NAMALWA (cell line): Measurements from ENCODE around the gene NHP2.
"Not testable (repeated sequence)": the region's sequence is repeated elsewhere in the genome, so short reads cannot be mapped to it uniquely, and the experiment has no call there.

Source experiments
- DNase-seq: peaks from one replicate; pipeline ENCODE4 v3.0.0-alpha.2; 2015; ENCODE audit warnings: low spot score

NHP2 gene

GRCh38 chr5:178153530-178154340 lies at the start of gene NHP2:
Gene NHP2 (minus strand): TSS chr5:178153885. CDS start chr5:178153817, 68 bp downstream.
- peak; percentile 99 for DNase-seq

- no peak for DNase-seq
Observed at GRCh38 chr5:178202541-178202940, 48.9 kb upstream of the NHP2 start.

GRCh38 chr5:178201927-178202235 lies 48.2 kb upstream of the NHP2 start:
- no peak for DNase-seq

- DNase-seq, result no peak
Observed at GRCh38 chr5:178201221-178201926, 47.7 kb upstream of the NHP2 start.

- DNase-seq, result no peak
Observed at GRCh38 chr5:178199581-178200434, 46.1 kb upstream of the NHP2 start.

GRCh38 chr5:178198706-178199105 lies 45.0 kb upstream of the NHP2 start:
- no peak for DNase-seq

- not testable (repeated sequence) for DNase-seq
Observed at GRCh38 chr5:178198151-178198550, 44.5 kb upstream of the NHP2 start.

- DNase-seq, result no peak
Observed at GRCh38 chr5:178196986-178197385, 43.3 kb upstream of the NHP2 start.

- DNase-seq, result no peak
Observed at GRCh38 chr5:178196281-178196812, 42.7 kb upstream of the NHP2 start.

- DNase-seq, result no peak
Observed at GRCh38 chr5:178194026-178194425, 40.3 kb upstream of the NHP2 start.

- no peak for DNase-seq
Observed at GRCh38 chr5:178193251-178193809, 39.6 kb upstream of the NHP2 start.

GRCh38 chr5:178192787-178193186 lies 39.1 kb upstream of the NHP2 start:
- DNase-seq, result no peak

- no peak for DNase-seq
Observed at GRCh38 chr5:178192244-178192643, 38.6 kb upstream of the NHP2 start.

GRCh38 chr5:178191661-178192060 lies 38.0 kb upstream of the NHP2 start:
- no peak for DNase-seq

GRCh38 chr5:178189433-178189832 lies 35.7 kb upstream of the NHP2 start:
- no peak for DNase-seq

- DNase-seq, result no peak
Observed at GRCh38 chr5:178187014-178187413, 33.3 kb upstream of the NHP2 start, which contains the start of gene GMCL2. Gene GMCL2 (minus strand): TSS chr5:178187371. CDS start chr5:178187299, 72 bp downstream.

- no peak for DNase-seq
Observed at GRCh38 chr5:178186427-178186826, 32.7 kb upstream of the NHP2 start.

- DNase-seq, result no peak
Observed at GRCh38 chr5:178182158-178182876, 28.6 kb upstream of the NHP2 start.

GRCh38 chr5:178180141-178180863 lies 26.6 kb upstream of the NHP2 start:
- peak; percentile 28 for DNase-seq

- DNase-seq, result no peak
Observed at GRCh38 chr5:178177569-178177968, 23.9 kb upstream of the NHP2 start.

- no peak for DNase-seq
Observed at GRCh38 chr5:178176791-178177190, 23.1 kb upstream of the NHP2 start.
